Activated CD4-positive, alpha-beta T cell treated with anti-CD3 and anti-CD28 coated beads, Interleukin-2, amount 50 U/mL, for 16 hours (primary cell): ENCODE results near the gene NEK7.
"Not testable (repeated sequence)": the region's sequence is repeated elsewhere in the genome, so short reads cannot be mapped to it uniquely, and the experiment has no call there.

Experiments
- DNase-seq: peaks from one replicate; pipeline ENCODE4 v3.0.0-alpha.2; 2020

NEK7 gene

GRCh38 chr1:198156745-198157240 is at the start of gene NEK7:
Gene NEK7 (plus strand): TSS chr1:198156998. CDS start chr1:198232581, 75,583 bp downstream.
- DNase-seq: peak; percentile 73

- no peak for DNase-seq
These were observed 49.7 kb upstream of the NEK7 start for GRCh38 chr1:198107091-198107501.

GRCh38 chr1:198108636-198109370 is 48.0 kb upstream of the NEK7 start:
- DNase-seq: no peak

- DNase-seq: no peak
These were observed 47.5 kb upstream of the NEK7 start for GRCh38 chr1:198109371-198109715.

- DNase-seq: no peak
These were observed 43.5 kb upstream of the NEK7 start for GRCh38 chr1:198113342-198113750.

DNA sequence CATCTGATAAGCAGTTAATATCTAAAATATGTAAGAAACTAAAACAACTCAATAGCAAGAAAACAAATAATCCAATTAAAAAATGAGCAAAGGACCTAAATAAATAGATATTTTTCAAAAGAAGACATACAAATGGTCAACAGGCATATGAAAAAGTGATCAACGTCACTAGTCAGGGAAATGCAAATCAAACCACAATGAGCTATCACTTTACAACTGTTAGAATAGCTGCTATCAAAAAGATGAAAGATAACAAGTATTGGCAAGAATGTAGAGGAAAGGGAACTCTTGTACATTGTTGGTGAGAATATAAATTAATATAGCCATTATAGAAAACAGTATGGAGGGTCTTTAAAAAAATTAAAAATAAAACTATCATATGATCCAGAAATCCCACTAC is 40.7 kb upstream of the NEK7 start:
- no peak for DNase-seq

GRCh38 chr1:198116469-198116868 is 40.3 kb upstream of the NEK7 start:
- no peak for DNase-seq

GRCh38 chr1:198117267-198117666 is 39.5 kb upstream of the NEK7 start:
- no peak for DNase-seq

DNA sequence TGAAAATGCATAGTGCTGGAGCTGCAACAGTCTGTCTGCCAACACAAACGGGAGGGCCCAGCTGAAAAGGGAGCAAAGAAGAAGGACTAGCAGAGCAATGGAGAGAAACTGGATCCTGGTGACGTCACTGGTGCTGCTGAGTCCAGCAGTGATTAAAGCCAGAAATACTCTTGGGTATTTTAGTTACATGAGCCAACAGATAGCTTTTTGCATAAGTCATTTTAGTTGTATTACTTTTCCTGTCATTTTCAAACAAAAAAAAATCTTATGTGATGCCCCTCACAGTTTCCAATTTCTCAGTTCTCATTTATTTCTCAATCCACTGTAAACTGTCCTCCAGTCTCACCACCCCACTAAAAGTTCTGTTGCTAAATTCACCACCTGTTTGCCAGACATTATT is 38.7 kb upstream of the NEK7 start:
- no peak for DNase-seq

DNA sequence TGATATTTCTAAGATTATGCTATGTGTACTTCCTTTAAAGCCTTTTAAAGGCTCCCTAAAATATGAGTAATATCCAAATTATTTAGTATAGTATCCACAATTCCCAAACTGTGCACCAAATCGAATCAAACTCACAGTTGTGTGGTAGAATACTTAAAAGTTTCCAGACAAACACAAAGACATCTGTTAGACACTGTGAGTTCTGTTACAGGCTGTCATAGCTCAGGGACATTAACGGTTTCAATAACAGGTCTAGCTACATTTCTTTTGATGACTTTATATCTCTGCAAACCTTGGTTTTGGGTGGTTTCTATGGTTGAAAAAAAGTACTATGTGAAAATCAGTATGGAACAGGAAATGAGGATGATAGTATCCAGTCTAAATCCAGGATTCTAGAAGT is 36.9 kb upstream of the NEK7 start:
- no peak for DNase-seq

DNA sequence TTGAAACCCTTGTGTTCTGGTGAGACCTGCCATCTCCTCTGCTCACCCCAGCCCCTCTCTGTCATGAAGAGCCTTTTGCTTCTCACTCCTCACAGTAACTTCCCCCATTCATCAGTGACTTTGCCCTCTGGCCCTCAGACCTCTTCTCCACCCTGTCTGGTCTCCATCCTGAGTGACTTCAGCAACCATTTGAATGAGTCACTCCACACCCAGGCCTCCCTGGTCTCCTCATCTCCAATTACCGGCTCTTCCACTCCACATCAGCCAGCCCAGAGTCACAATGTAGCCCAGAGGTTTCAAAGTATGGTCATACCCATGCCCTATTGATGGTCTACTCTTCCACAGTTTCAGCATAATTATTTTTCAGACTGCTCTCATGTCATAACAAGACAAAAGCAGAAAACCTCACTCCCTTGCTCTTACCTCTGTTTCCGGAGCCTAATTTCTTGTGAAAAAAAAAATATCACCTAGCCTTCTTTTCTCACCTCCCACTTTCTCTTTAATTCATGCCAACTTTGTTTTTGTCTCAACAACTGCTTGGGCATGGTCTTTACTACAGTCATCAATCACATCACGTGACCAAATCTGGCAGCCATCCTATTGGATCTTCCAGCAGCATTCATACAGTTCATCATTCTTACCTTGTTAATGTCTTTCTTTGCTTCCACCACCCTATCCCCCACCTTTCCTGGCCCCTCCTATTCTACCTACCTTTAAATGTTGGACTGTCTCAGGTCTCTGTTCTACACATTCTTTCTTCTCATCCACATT is 35.6 kb upstream of the NEK7 start:
- no peak for DNase-seq

DNA sequence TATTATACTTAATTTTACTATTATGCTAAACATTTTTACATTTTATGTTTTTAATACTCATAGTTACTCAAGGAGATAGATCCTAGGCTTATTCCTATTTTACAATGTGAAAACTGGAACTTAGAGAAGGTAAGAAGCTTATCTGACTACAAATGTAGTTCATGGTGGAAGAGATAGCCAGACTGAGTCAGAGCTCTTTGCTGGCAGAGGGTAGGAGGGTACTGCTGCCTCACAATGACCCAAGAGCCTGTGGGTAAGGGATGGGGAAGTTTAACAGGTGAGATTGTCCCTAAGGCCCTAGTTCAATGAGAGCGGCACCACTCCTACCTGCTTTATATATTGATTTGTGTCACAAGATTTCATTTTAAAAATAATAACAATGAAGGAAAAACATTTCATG is 34.1 kb upstream of the NEK7 start:
- no peak for DNase-seq

- no peak for DNase-seq
These were observed 33.7 kb upstream of the NEK7 start for GRCh38 chr1:198123133-198123532.

DNA sequence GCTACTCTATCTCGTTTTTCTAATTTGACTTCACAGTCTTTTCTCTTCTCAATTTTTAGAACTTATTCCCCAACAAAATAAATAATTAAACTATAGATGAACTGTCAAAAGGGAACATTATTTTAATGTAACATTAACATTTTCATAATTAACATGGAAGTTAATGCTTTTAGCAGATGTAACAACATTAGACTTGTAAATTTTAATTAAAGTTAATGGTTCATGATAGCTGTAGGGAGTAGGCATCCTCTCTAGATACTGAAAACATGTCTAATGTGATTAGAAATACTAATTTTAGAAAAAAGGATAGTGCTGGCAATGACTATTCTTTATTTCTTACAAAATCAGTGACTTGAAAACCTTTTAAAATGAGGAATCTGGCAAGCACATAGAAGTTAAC is 32.1 kb upstream of the NEK7 start:
- no peak for DNase-seq

- no peak for DNase-seq
These were observed 30.6 kb upstream of the NEK7 start for GRCh38 chr1:198125995-198126735.

- DNase-seq: no peak
These were observed 28.3 kb upstream of the NEK7 start for GRCh38 chr1:198128533-198128932.

DNA sequence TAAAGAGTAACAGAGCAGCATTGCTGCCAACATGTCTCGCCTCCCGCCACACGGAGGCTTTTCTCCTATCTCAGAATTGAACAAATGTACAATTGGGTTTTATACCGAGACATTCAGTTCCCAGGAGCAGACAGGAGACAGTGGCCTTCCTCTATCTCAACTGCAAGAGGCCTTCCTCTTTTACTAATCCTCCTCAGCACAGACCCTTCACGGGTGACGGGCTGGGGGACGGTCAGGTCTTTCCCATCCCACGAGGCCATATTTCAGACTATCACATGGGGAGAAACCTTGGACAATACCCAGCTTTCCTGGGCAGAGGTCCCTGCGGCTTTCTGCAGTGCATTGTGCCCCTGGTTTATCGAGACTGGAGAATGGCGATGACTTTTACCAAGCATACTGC is 26.7 kb upstream of the NEK7 start:
- DNase-seq: not testable (repeated sequence)

DNA sequence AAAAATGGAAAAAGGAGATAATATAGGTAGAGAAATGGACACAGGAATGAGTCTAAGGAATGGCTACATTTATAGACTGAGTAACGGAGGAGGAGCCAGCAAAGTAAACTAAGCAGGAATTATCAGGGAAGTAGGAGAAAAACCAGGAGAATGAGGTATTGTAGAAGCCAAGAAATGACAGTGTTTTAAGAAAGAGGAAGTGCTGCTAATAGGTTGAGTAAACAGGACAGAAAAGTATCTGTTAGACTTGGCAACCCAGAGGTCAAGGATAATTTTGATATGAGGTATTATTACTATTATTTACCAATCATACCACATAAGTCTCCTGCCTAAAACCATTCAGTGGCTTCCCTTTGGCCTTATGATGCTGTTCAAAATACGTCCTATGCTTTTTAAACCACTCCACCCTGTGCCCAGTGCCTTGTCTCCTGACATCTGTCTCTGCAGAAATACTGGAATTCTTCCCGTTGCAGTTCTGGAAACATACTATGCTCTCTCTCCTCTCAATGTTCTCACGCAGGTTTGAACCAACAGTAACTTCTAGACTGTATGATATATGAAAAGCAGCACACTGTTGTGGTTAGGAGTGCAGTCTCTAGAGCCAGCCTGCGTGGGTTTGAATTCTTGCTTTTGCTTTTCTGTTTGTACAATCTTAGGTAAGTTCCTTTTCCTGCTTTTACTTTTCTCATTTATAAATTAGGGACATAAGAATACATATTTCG is 24.6 kb upstream of the NEK7 start:
- DNase-seq: no peak

DNA sequence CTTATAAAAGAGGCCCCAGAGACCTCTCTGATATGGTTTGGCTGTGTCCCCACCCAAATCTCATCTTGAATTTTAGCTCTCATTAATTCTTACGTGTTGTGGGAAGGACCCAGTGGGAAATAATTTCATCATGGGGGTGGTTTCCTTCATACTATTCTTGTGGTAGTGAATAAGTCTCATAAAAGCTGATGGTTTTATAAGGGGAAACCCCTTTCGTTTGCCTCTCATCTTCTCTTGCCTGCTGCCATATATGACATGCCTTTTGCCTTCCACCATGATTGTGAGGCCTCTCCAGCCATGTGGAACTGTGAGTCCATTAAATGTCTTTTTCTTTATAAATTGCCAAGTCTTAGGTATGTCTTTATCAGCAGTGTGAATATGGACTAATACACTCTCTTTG is 22.5 kb upstream of the NEK7 start:
- no peak for DNase-seq

- DNase-seq: no peak
These were observed 21.4 kb upstream of the NEK7 start for GRCh38 chr1:198135366-198135765.

DNA sequence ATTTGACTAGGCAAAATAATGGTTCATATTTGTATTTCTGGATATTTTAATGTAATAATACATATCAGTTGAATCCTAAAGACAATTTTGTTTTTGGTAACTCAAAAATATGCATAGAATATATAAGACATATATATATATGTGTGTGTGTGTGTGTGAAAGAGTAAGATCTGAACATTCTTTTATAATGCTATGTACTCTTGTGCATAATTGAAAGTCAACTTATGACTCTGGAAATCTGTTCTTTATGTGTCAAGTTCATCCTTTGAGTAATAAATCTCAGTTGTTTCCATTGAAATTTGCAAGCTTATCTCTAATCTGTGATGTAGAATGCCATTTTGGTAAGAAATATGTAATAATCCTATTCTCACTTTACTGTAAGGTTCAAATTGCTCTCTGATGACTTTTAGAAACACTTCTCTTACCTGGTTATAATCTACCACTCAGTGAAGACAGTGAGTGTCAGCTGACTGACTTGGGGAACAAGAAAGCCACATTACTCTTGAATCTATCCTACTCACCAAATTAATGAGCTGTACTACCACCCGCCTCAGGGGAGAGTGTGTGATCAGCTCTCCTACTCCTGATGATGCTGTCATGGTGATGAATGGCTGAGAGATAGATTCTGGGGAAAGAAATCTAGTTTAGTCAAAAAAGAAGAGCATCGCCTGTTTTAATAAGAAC is 15.0 kb upstream of the NEK7 start:
- DNase-seq: no peak

DNA sequence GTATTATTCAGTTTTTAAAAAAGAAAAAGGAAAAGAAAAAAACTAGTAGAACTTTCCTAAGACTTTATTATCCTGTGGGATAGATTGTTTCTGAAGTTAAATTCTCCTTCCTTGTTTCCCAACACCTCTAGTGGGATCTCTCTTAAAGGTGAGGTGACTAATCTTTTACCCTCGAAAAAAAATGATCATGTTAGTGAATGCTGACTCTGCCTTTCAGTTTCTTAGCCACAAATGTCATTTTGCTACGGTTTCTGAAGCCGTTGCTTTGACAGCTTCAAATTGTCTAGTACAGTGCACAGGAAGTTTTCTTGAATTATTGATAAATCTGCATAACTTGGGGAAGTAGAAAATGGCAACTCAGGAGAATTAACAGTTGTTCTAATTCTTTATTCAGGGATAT is 13.0 kb upstream of the NEK7 start:
- peak; percentile 40 for DNase-seq
